DND-41 (cell line): ENCODE results near the gene MYH7B.

Experiments
- CTCF ChIP-seq: IDR thresholded peaks from 2 replicates; pipeline ENCODE4 v1.5.1; 2012; ENCODE audit warnings: borderline replicate concordance, low read length, moderate library complexity, mild to moderate bottlenecking; ENCODE audit not compliant: poor library complexity, severe bottlenecking; ENCODE audit errors: extremely low read depth
- EZH2 ChIP-seq: IDR thresholded peaks from 3 replicates; pipeline ENCODE4 v1.6.1; 2012; ENCODE audit warnings: borderline replicate concordance, low read depth, mild to moderate bottlenecking, moderate library complexity, low read length, inconsistent platforms; ENCODE audit not compliant: severe bottlenecking

GRCh38 chr20:34971561-34972235 is 16.0 kb downstream of the MYH7B start:
- TF ChIP-seq CTCF (no peak), EZH2 (no peak)
